Esophagus squamous epithelium (tissue), 5 donors: ENCODE results near the gene ANKHD1. TPM values are rescaled to one million over a fixed set of nuclear protein-coding genes. Genes with fewer than 3 reads are reported as not detected.

Experiments used
- DNase-seq: peaks from one replicate; lab custom pipeline; 2025; lab: John Stamatoyannopoulos, UW
- H3K27ac ChIP-seq, 4 donors: fragments of 200-600 bp; sonication (generic); one replicate each; pipeline ENCODE4 v1.5.1; 2016 to 2019; ENCODE audit warnings: mild to moderate bottlenecking in 1 of 4
- H3K27me3 ChIP-seq, 4 donors: fragments of 200-600 bp; sonication (generic); 1 replicate in 3 of 4; 2 replicates in 1 of 4; pipeline versions ENCODE4 v1.5.1 to v1.6.0; 2017 to 2021; ENCODE audit warnings: antibody characterized with exemption in 1 of 4
- H3K36me3 ChIP-seq, 3 donors: fragments of 200-600 bp; sonication (generic); one replicate each; pipeline ENCODE4 v1.5.1; 2016 to 2019
- H3K4me1 ChIP-seq, 3 donors: fragments of 200-600 bp; sonication (generic); one replicate each; pipeline ENCODE4 v1.5.1; 2017 to 2019
- H3K4me3 ChIP-seq, 4 donors: fragments of 200-600 bp; sonication (generic); 1 replicate in 3 of 4; 2 replicates in 1 of 4; pipeline ENCODE4 v1.5.1; 2016 to 2019; ENCODE audit warnings: mild to moderate bottlenecking in 2 of 4, moderate library complexity in 1 of 4
- H3K9me3 ChIP-seq, 3 donors: fragments of 200-600 bp; sonication (generic); one replicate each; pipeline ENCODE4 v1.5.1; 2016 to 2019
- CTCF ChIP-seq, 6 experiments: fragments of 450-650 bp in 4 of 6; fragments of 200-600 bp in 2 of 6; sonication (generic) in 2 of 6; IDR thresholded peaks; one replicate each; pipeline ENCODE4 v1.5.1; 2016 to 2019; ENCODE audit warnings: antibody characterized with exemption in 6 of 6, mild to moderate bottlenecking in 4 of 6, moderate library complexity in 4 of 6
- POLR2A ChIP-seq, 4 donors: fragments of 450-650 bp; IDR thresholded peaks; one replicate each; pipeline ENCODE4 v1.6.1; 2017; ENCODE audit warnings: antibody characterized with exemption in 4 of 4, mild to moderate bottlenecking in 4 of 4, moderate library complexity in 3 of 4
- WGBS, 2 donors: methylation state at CpG; one replicate each; pipeline ENCODE4 v1.1.5; 2018; 5-methylcytosine and 5-hydroxymethylcytosine counted together
- intact Hi-C: fragments of 100-400 bp; cut with DNase I; formaldehyde crosslinking; loops from one replicate; pipeline ENCODE4 v1.15.0; 2022
- total RNA-seq, 4 donors: library from RNA; depleted of rRNA; stranded (reverse); fragments of >200 nt; gene quantifications; one replicate each; pipeline ENCODE4 v1.1.0, GENCODE V29; 2016
- donor health status: DM: yes; HTN: yes; CAD: no.

Gene ANKHD1
- total RNA-seq, 4 donors from 2014 or later: 55.7 to 130 (median 87.2) TPM

GRCh38 chr5:140557965-140558364 lies 156.3 kb downstream of the ANKHD1 start:
- intact Hi-C loops: no loop called here
- Histone ChIP-seq H3K4me3 (peak overlapping the region in 1 of 4 donors; percentile 74), H3K27ac (peak overlapping the region; percentile 89 to 96 (median 91))

GRCh38 chr5:140558542-140558941 lies 156.9 kb downstream of the ANKHD1 start:
- H3K4me1 ChIP-seq: peaks cover 16 to 62% (median 33%) of the 10 kb centered on the region in 3 donors
- intact Hi-C loops: no loop called here
- no peak for DNase-seq
- 90 to 93% methylated on average over 4 to 6 of the region's 9 CpGs for WGBS, 2 donors
- no peaks in the 10 kb centered on the region for H3K9me3 ChIP-seq
- no peaks in the 10 kb centered on the region for H3K27me3 ChIP-seq
- H3K27ac ChIP-seq: peak overlapping the region in 1 of 4 donors; percentile 96
- H3K4me3 ChIP-seq: no peak overlapping the region
- H3K36me3 ChIP-seq: peaks cover 0 to 43% (median 0%) of the 10 kb centered on the region in 3 donors
- TF ChIP-seq CTCF (IDR thresholded peaks at IDR 0.05) (no peak), POLR2A (IDR thresholded peaks at IDR 0.05) (no peak)

More at GRCh38 chr5:140557965-140558364, 156.3 kb downstream of the ANKHD1 start:
- H3K36me3 ChIP-seq: peaks cover 0 to 48% (median 0%) of the 10 kb centered on the region in 3 donors
- H3K27me3 ChIP-seq: no peaks in the 10 kb centered on the region
- WGBS, 2 donors: 78 to 83% methylated on average over 3 of the region's 3 CpGs
- TF ChIP-seq CTCF (IDR thresholded peaks at IDR 0.05) (no peak), POLR2A (IDR thresholded peaks at IDR 0.05) (no peak)
- peaks cover 11 to 62% (median 28%) of the 10 kb centered on the region in 3 donors for H3K4me1 ChIP-seq
- DNase-seq: no peak
- no peaks in the 10 kb centered on the region for H3K9me3 ChIP-seq

- Histone ChIP-seq H3K4me3 (no peak overlapping the region), H3K36me3 (peaks cover 0 to 36% (median 0%) of the 10 kb centered on the region in 3 donors), H3K4me1 (peaks cover 21 to 53% (median 29%) of the 10 kb centered on the region in 3 donors), H3K27ac (no peak overlapping the region), H3K27me3 (no peaks in the 10 kb centered on the region), H3K9me3 (no peaks in the 10 kb centered on the region)
- 82 to 88% methylated on average over 2 to 7 of the region's 10 CpGs for WGBS, 2 donors
- TF ChIP-seq CTCF (IDR thresholded peaks at IDR 0.05) (no peak), POLR2A (IDR thresholded peaks at IDR 0.05) (no peak)
- intact Hi-C loops: no loop called here
- no peak for DNase-seq
These were observed 158.6 kb downstream of the ANKHD1 start for GRCh38 chr5:140560227-140560626.

GRCh38 chr5:140561753-140562523 lies 160.3 kb downstream of the ANKHD1 start:
- H3K27ac ChIP-seq: no peak overlapping the region
- H3K4me3 ChIP-seq: no peak overlapping the region
- DNase-seq: no peak
- intact Hi-C loops: no loop called here
- WGBS, 2 donors: 87 to 93% methylated on average over 4 to 5 of the region's 10 CpGs
- no peaks in the 10 kb centered on the region for H3K9me3 ChIP-seq
- H3K36me3 ChIP-seq: peaks cover 1 to 46% (median 7%) of the 10 kb centered on the region in 3 donors
- no peaks in the 10 kb centered on the region for H3K27me3 ChIP-seq
- H3K4me1 ChIP-seq: peaks cover 10 to 54% (median 35%) of the 10 kb centered on the region in 3 donors
- no peak for TF ChIP-seq POLR2A (IDR thresholded peaks at IDR 0.05)
- TF ChIP-seq CTCF (IDR thresholded peaks at IDR 0.05): no peak

- intact Hi-C loops: no loop called here
- Histone ChIP-seq H3K4me1 (peaks cover 12 to 64% (median 44%) of the 10 kb centered on the region in 3 donors), H3K9me3 (no peaks in the 10 kb centered on the region), H3K4me3 (peak overlapping the region; percentile 62 to 91 (median 78)), H3K27ac (peak overlapping the region; percentile 93 to 97 (median 94)), H3K36me3 (peaks cover 8 to 59% (median 14%) of the 10 kb centered on the region in 3 donors), H3K27me3 (no peaks in the 10 kb centered on the region)
- 40 to 96% methylated on average over 3 to 4 of the region's 8 CpGs for WGBS, 2 donors
- no peak for DNase-seq
- no peak for TF ChIP-seq CTCF (IDR thresholded peaks at IDR 0.05)
- TF ChIP-seq POLR2A (IDR thresholded peaks at IDR 0.05): no peak
These were observed 162.0 kb downstream of the ANKHD1 start for GRCh38 chr5:140563596-140563995.
